ENCODE data around the gene FAM229A. TPM values are rescaled to one million over a fixed set of nuclear protein-coding genes. Genes with fewer than 3 reads are reported as not detected.

FAM229A gene
- total RNA-seq, 4 donors from 2014 or later: 2.0 to 19.2 (median 6.9) TPM

DNA sequence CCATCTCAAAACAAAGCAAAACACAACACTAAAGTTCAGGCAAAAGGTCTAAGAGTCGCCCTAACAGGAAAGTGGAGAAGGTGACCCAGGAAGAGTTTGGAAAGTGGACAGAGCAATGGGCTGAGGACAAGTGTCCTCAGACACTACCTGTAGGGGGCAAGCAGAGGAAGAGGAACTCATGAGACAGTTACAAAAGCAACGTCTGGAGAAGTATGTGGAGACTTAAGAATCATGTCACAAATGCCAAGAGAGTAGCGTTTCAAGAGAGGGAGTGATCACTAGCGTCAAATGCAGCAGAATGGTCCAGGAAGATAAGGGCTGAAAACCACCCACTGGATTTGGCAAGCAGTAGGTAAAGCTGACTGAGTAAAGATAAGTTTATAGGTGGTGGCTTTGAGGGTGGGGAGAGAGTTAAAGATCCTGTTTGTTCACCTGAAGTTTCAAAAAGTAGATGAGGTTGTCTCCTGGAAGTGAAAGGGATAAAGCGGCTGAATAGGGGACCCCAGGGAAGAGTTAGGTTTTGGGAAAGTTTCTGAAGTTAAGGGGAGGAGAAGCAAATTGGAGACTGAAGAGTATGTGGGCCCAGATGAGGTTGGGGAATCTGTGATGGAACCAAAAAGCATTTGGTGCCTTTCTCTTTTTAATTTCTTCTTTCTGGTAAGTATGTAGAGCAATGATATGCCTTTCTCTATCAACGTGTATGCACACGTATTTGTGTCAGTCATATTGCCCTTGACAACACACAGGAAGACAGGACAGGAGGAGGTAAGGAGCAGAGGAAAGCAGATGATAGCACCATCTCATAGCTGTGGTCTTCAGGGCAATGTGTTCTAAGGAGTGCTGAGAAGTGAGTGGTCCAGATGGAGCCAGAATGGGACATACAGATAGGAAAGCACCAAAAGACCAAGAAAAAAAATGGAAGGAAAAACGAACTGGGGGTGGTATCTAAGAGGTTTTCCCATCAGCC is 28.9 kb upstream of the FAM229A start:
- TF ChIP-seq, protein P1, sequence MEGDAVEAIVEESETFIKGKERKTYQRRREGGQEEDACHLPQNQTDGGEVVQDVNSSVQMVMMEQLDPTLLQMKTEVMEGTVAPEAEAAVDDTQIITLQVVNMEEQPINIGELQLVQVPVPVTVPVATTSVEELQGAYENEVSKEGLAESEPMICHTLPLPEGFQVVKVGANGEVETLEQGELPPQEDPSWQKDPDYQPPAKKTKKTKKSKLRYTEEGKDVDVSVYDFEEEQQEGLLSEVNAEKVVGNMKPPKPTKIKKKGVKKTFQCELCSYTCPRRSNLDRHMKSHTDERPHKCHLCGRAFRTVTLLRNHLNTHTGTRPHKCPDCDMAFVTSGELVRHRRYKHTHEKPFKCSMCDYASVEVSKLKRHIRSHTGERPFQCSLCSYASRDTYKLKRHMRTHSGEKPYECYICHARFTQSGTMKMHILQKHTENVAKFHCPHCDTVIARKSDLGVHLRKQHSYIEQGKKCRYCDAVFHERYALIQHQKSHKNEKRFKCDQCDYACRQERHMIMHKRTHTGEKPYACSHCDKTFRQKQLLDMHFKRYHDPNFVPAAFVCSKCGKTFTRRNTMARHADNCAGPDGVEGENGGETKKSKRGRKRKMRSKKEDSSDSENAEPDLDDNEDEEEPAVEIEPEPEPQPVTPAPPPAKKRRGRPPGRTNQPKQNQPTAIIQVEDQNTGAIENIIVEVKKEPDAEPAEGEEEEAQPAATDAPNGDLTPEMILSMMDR (IDR thresholded peaks at IDR 0.05; ENCODE audit: low read depth): no peak

DNA sequence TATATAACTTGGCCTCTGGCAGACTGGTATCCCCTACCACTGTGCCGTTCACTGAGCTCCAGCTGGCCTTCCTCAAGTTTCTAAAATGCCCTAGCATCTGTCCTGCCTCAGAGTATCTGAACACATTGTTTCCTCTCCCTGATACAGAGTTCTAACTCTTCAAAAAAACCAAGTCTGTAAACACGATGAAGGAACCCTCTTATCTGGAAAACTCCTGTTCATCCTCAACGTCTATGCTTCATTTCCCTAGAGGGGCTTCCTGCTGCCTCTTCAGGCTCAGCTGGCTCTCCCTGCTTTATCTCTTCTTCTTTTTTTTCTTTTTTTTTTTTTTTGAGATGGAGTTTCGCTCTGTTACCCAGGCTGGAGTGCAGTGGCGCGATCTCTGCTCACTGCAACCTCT is 26.4 kb upstream of the FAM229A start:
- TF ChIP-seq, protein P1 (IDR thresholded peaks at IDR 0.05; ENCODE audit: low read depth): no peak

DNA sequence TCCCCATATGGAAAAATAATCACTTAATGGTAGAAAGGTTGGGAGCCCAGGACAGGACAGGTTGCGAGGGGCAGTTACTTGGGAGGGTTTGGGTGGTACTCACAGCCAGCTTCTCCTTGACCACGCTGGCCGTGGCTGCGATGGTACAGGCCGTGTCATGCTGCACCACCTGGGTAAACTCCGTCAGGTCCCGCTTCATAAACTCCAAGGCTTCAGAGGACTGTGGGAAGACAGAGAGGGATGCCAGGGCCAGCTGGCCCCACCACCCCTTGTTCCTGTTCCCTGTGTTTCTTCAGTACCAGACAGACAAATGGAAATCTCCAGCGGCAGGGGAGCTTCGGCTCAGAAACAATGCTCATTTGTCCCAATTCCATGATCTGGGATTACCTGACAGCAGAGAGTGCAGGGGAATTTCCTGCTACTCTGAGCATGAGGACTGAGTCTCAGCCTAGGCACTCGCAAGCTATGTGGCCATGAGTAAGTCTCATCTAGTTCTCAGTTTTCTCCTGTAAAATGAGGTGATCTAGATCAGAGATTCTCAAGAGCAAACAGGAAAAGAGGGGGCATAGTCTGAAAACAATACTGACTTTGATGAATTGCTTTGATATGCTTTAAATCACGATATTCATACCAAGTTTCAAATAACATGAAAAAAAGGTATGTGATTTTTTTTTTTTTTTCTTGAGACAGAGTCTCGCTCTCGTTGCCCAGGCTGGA is 24.5 kb upstream of the FAM229A start:
- TF ChIP-seq, protein P1 (IDR thresholded peaks at IDR 0.05; ENCODE audit: low read depth): no peak

DNA sequence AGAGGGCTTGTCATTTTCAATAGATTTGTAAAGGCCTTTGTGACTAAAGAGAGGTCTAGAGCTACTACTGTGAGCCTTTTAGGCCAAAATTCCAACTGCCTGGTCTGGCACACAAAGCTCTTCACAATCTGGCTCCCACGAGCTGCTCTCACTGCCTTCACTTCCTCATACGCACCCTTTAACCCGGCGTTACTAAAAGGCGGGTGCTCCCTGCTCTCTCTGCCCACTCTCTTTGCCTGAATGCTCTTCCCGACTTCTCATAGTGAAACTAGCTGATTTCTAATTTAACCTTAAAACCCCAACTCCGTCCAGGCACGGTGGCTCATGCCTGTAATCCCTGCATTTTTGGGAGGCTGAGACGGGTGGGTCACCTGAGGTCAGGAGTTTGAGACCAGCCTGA is 17.8 kb upstream of the FAM229A start:
- TF ChIP-seq, protein P1 (IDR thresholded peaks at IDR 0.05; ENCODE audit: low read depth): no peak

DNA sequence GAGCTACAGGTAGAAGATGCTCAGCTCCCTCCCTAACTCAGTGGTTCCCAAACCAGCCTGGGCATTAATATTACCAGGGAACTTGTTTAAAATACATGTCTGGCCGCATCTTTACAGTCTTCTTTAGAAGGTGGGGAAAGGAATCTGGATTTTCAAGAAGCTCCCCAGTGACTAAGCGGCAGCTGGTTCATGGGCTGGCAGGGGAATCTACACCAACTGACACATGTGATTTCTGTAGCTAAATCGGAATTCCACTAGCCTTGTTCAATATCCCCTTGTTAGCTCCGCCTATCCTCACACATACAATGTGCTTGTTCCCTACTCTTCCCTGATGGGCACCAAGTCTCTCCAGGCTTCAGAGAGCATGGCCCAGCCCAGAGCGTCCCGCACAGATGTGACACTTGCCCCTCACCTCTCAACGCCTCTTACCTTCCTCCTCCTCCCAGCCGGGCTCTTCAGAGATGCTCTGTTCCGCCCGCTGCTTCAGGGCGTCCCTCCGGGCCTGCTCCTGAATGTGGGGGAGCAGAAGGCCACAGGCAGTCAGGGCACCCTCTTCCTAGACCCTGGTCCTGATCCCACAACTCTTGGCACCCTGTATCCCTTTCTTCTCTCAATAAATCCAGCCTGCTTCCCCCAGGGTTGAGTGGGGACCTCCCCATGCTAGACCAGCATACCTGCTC is 15.4 kb upstream of the FAM229A start:
- TF ChIP-seq, protein P1 (IDR thresholded peaks at IDR 0.05; ENCODE audit: low read depth): no peak

DNA sequence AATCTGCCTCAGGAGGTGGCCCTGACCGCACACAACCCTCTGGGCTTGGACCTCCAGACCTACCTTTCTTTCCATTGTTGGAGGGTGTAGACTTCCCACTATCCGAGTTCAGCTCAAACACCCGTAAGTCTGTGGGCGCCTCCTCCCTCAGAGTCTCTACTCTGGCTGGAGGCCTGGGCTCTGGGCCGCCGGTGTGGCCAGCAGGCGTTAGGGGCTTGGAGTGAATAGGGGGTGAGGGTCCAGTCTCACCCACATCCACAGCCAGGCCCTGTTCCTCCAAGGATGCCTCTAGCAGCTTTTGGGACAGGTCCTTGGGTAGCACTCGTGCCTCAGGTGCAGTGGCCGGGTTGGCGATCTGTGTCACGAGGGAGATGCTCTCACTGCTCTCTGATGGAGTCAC is 13.9 kb upstream of the FAM229A start:
- TF ChIP-seq, protein P1 (IDR thresholded peaks at IDR 0.05; ENCODE audit: low read depth): no peak

All from subcutaneous adipose tissue (tissue), 4 donors.